Peyer's patch (tissue), 4 donors: ENCODE measurements around the gene MOB3B.

Experiments
- POLR2A ChIP-seq, 2 donors: fragments of 450-650 bp; IDR thresholded peaks; one replicate each; pipeline ENCODE4 v1.5.1; 2017; ENCODE audit warnings: antibody characterized with exemption in 2 of 2, mild to moderate bottlenecking in 2 of 2, moderate library complexity in 2 of 2
- TF ChIP-seq, protein P1 (sequence below), 6 experiments: fragments of 450-650 bp in 4 of 6; fragments of 200-600 bp in 2 of 6; sonication (generic) in 1 of 6; IDR thresholded peaks; one replicate each; pipeline ENCODE4 v1.5.1; 2017 to 2019; ENCODE audit warnings: antibody characterized with exemption in 6 of 6, mild to moderate bottlenecking in 3 of 6, moderate library complexity in 1 of 6

DNA sequence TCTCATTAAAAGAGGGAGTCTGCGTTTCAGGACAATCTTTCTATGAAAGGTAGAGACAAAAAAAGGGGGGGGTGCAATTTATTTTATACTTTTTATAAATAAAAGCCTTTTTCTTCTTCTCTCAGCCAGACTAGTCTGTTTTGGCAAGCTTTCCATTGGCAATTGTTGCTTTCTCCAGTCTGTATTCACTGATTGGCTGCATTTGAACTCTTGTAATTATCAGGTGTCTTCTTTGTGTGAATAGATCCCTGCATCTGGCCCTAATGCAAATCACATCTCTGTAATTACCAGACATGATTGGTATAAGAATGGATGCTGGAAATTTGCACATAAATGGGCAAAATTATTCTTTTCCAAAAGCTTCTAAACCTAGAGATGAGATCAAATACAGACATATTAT, 225.1 kb downstream of the MOB3B start:
- TF ChIP-seq, protein P1, sequence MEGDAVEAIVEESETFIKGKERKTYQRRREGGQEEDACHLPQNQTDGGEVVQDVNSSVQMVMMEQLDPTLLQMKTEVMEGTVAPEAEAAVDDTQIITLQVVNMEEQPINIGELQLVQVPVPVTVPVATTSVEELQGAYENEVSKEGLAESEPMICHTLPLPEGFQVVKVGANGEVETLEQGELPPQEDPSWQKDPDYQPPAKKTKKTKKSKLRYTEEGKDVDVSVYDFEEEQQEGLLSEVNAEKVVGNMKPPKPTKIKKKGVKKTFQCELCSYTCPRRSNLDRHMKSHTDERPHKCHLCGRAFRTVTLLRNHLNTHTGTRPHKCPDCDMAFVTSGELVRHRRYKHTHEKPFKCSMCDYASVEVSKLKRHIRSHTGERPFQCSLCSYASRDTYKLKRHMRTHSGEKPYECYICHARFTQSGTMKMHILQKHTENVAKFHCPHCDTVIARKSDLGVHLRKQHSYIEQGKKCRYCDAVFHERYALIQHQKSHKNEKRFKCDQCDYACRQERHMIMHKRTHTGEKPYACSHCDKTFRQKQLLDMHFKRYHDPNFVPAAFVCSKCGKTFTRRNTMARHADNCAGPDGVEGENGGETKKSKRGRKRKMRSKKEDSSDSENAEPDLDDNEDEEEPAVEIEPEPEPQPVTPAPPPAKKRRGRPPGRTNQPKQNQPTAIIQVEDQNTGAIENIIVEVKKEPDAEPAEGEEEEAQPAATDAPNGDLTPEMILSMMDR (IDR thresholded peaks at IDR 0.05) = no peak
- no peak for TF ChIP-seq POLR2A (IDR thresholded peaks at IDR 0.05)
